Trophoblast cell (in vitro differentiated cells and primary cell): ENCODE data around the gene ATP8A2.

Experiments used
- DNase-seq, 2 donors: peaks; one replicate each; pipeline ENCODE4 v3.0.0-alpha.2; 2016
- H2AFZ ChIP-seq: 2 replicates; pipeline ENCODE4 v1.6.1; 2013; ENCODE audit warnings: low read length, moderate library complexity, mild to moderate bottlenecking; ENCODE audit not compliant: insufficient read depth, poor library complexity
- H2AK5ac ChIP-seq: 2 replicates; pipeline ENCODE4 v1.6.1; 2013; ENCODE audit warnings: mild to moderate bottlenecking, low read length
- H2BK120ac ChIP-seq: 2 replicates; pipeline ENCODE4 v1.6.1; 2013; ENCODE audit warnings: low read length, mild to moderate bottlenecking, moderate library complexity; ENCODE audit not compliant: insufficient read depth, poor library complexity
- H2BK12ac ChIP-seq: 2 replicates; pipeline ENCODE4 v1.6.1; 2013; ENCODE audit warnings: mild to moderate bottlenecking, low read length, moderate library complexity
- H2BK5ac ChIP-seq: 2 replicates; pipeline ENCODE4 v1.6.1; 2013; ENCODE audit warnings: low read length, low read depth, moderate library complexity, mild to moderate bottlenecking; ENCODE audit not compliant: poor library complexity
- H3K14ac ChIP-seq: 2 replicates; pipeline ENCODE4 v1.6.1; 2013; ENCODE audit warnings: mild to moderate bottlenecking, low read length
- H3K18ac ChIP-seq: 2 replicates; pipeline ENCODE4 v1.6.1; 2013; ENCODE audit warnings: mild to moderate bottlenecking, low read length
- H3K23ac ChIP-seq: 2 replicates; pipeline ENCODE4 v1.6.1; 2013; ENCODE audit warnings: low read length
- H3K27ac ChIP-seq: 2 replicates; pipeline ENCODE4 v1.5.1; 2013; ENCODE audit warnings: low read depth, mild to moderate bottlenecking, inconsistent platforms, low read length, moderate library complexity
- H3K27me3 ChIP-seq: 2 replicates; pipeline ENCODE4 v1.6.1; 2013; ENCODE audit warnings: inconsistent platforms, mild to moderate bottlenecking, low read length, moderate library complexity; ENCODE audit not compliant: insufficient read depth
- H3K36me3 ChIP-seq, 2 experiments: 1 replicate in 1 of 2; 2 replicates in 1 of 2; pipeline ENCODE4 v1.6.1; 2013; ENCODE audit warnings: low read length in 2 of 2, mild to moderate bottlenecking in 2 of 2, moderate library complexity in 1 of 2; ENCODE audit not compliant: insufficient read depth in 2 of 2, control insufficient read depth in 1 of 2
- H3K4ac ChIP-seq: 2 replicates; pipeline ENCODE4 v1.6.1; 2013; ENCODE audit warnings: low read depth, mild to moderate bottlenecking, low read length, moderate library complexity
- H3K4me1 ChIP-seq, 2 experiments: 1 replicate in 1 of 2; 2 replicates in 1 of 2; pipeline ENCODE4 v1.6.1; 2013; ENCODE audit warnings: low read length in 2 of 2, mild to moderate bottlenecking in 2 of 2, moderate library complexity in 1 of 2; ENCODE audit not compliant: insufficient read depth in 2 of 2, control insufficient read depth in 1 of 2
- H3K4me2 ChIP-seq: 2 replicates; pipeline ENCODE4 v1.6.1; 2013; ENCODE audit warnings: inconsistent platforms, mild to moderate bottlenecking, low read length, moderate library complexity
- H3K4me3 ChIP-seq: 2 replicates; pipeline ENCODE4 v1.5.1; 2013; ENCODE audit warnings: mild to moderate bottlenecking, low read depth, low read length, inconsistent platforms
- H3K79me1 ChIP-seq: one replicate; pipeline ENCODE4 v1.6.1; 2013; ENCODE audit warnings: low read length
- H3K79me2 ChIP-seq: 2 replicates; pipeline ENCODE4 v1.6.1; 2013; ENCODE audit warnings: low read length, mild to moderate bottlenecking; ENCODE audit not compliant: control insufficient read depth, insufficient read depth, poor library complexity
- H3K9ac ChIP-seq: 2 replicates; pipeline ENCODE4 v1.6.1; 2013; ENCODE audit warnings: mild to moderate bottlenecking, low read length
- H3K9me3 ChIP-seq: 2 replicates; pipeline ENCODE4 v1.6.1; 2013; ENCODE audit warnings: low read depth, mild to moderate bottlenecking, control low read depth, inconsistent platforms, low read length; ENCODE audit not compliant: insufficient read depth
- H4K12ac ChIP-seq: 2 replicates; pipeline ENCODE4 v1.6.1; 2013; ENCODE audit warnings: low read depth, mild to moderate bottlenecking, low read length, moderate library complexity
- H4K8ac ChIP-seq: 2 replicates; pipeline ENCODE4 v1.6.1; 2013; ENCODE audit warnings: low read depth, mild to moderate bottlenecking, low read length, moderate library complexity
- H4K91ac ChIP-seq: one replicate; pipeline ENCODE4 v1.6.1; 2013; ENCODE audit warnings: low read depth, mild to moderate bottlenecking, low read length, moderate library complexity
- WGBS: extraction: QIAGEN DNeasy Blood & Tissue Kit; methylation state at CpG from one replicate; pipeline ENCODE4 v1.1.7; 2013; ENCODE audit warnings: missing lambda C conversion rate; ENCODE audit not compliant: insufficient read length, insufficient coverage; ENCODE audit errors: extremely low coverage; 5-methylcytosine and 5-hydroxymethylcytosine counted together

ATP8A2 gene

DNA sequence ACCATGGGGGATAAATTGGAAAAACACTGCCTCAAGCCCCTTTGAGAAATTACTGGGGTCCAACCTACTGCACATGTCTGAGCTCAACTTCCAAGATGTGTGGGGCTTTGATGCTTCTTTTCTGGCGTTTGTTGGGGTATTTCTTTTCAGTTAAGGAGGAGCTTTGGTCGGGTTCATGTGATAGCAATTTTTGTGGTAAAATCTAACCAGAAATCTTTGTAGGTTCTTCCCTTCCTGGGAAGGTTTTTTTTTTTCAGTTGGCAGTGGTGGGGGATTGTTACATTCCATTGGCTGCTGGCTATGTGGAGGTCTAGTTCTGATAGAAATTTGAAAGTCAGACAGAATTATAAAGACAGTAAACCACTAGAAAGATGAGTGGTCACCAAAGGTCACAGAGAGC, 327.8 kb downstream of the ATP8A2 start:
- Histone ChIP-seq H3K36me3 (no peaks in the 10 kb centered on the region), H4K12ac (no peak overlapping the region), H3K18ac (no peak overlapping the region), H4K91ac (no peak overlapping the region), H2BK12ac (no peak overlapping the region), H2AFZ (no peak overlapping the region), H2AK5ac (no peak overlapping the region), H2BK120ac (no peak overlapping the region), H3K4me1 (no peaks in the 10 kb centered on the region), H4K8ac (no peak overlapping the region), H3K4ac (no peak overlapping the region), H3K4me2 (no peak overlapping the region), H3K27ac (no peak overlapping the region), H2BK5ac (no peak overlapping the region), H3K4me3 (no peak overlapping the region), H3K79me1 (no peaks in the 10 kb centered on the region), H3K23ac (no peak overlapping the region), H3K27me3 (no peaks in the 10 kb centered on the region), H3K14ac (no peak overlapping the region), H3K9ac (no peak overlapping the region), H3K9me3 (no peaks in the 10 kb centered on the region), H3K79me2 (no peaks in the 10 kb centered on the region)
- no CpG with 5 or more reads among the region's 2 CpGs for WGBS
- no peak for DNase-seq

- no peak overlapping the region for H2AFZ ChIP-seq
- whole genome bisulfite sequencing: no CpG with 5 or more reads among the region's 4 CpGs
- no peak overlapping the region for H3K23ac ChIP-seq
- no peaks in the 10 kb centered on the region for H3K27me3 ChIP-seq
- H3K14ac ChIP-seq: no peak overlapping the region
- H2BK5ac ChIP-seq: no peak overlapping the region
- no peaks in the 10 kb centered on the region for H3K36me3 ChIP-seq
- H3K79me1 ChIP-seq: no peaks in the 10 kb centered on the region
- no peaks in the 10 kb centered on the region for H3K4me1 ChIP-seq
- H3K79me2 ChIP-seq: no peaks in the 10 kb centered on the region
- no peak overlapping the region for H2BK120ac ChIP-seq
- H3K18ac ChIP-seq: no peak overlapping the region
- H4K8ac ChIP-seq: no peak overlapping the region
- no peak overlapping the region for H3K9ac ChIP-seq
- no peak overlapping the region for H4K91ac ChIP-seq
- no peak overlapping the region for H4K12ac ChIP-seq
- H2BK12ac ChIP-seq: no peak overlapping the region
- no peak for DNase-seq
- no peaks in the 10 kb centered on the region for H3K9me3 ChIP-seq
- no peak overlapping the region for H3K4me3 ChIP-seq
- no peak overlapping the region for H3K4ac ChIP-seq
- no peak overlapping the region for H3K27ac ChIP-seq
- no peak overlapping the region for H2AK5ac ChIP-seq
- no peak overlapping the region for H3K4me2 ChIP-seq
Measured at GRCh38 chr13:25701304-25701703, 329.5 kb downstream of the ATP8A2 start.

- Histone ChIP-seq H3K23ac (no peak overlapping the region), H2AK5ac (no peak overlapping the region), H3K9me3 (no peaks in the 10 kb centered on the region), H3K9ac (no peak overlapping the region), H2BK5ac (no peak overlapping the region), H4K12ac (no peak overlapping the region), H2BK120ac (no peak overlapping the region), H3K27me3 (no peaks in the 10 kb centered on the region), H3K79me1 (no peaks in the 10 kb centered on the region), H3K14ac (no peak overlapping the region), H4K91ac (no peak overlapping the region), H3K4me2 (no peak overlapping the region), H2AFZ (no peak overlapping the region), H3K4me3 (no peak overlapping the region), H4K8ac (no peak overlapping the region), H2BK12ac (no peak overlapping the region), H3K4ac (no peak overlapping the region), H3K4me1 (no peaks in the 10 kb centered on the region), H3K27ac (no peak overlapping the region), H3K18ac (no peak overlapping the region), H3K79me2 (no peaks in the 10 kb centered on the region), H3K36me3 (no peaks in the 10 kb centered on the region)
- no peak for DNase-seq
- whole genome bisulfite sequencing: no CpG with 5 or more reads among the region's 2 CpGs
Measured at GRCh38 chr13:25702386-25702785, 330.6 kb downstream of the ATP8A2 start.

DNA sequence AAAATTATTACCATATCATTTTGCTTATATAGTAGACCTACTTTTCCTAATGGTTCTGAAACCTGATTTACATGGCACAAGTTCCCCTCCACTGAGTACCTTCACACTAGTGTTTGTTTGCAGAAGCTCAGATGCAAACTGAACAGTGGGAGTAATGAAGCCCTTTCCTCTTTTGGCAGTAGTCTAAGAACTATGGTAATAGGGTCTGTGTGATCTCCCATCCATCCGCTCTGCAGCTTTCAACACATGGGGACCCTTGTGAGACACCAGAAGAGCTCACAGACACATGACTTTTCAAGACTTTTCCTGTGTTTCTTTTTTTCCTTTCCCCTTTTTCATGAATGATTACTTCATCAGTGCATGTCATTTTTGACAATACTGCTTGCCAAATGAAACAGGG, 336.0 kb downstream of the ATP8A2 start:
- Histone ChIP-seq H2BK12ac (no peak overlapping the region), H3K18ac (no peak overlapping the region), H3K27me3 (no peaks in the 10 kb centered on the region), H3K4me3 (no peak overlapping the region), H3K4ac (no peak overlapping the region), H3K79me1 (no peaks in the 10 kb centered on the region), H3K9ac (no peak overlapping the region), H3K36me3 (no peaks in the 10 kb centered on the region), H3K9me3 (no peaks in the 10 kb centered on the region), H2AFZ (no peak overlapping the region), H4K12ac (no peak overlapping the region), H2BK5ac (no peak overlapping the region), H3K23ac (no peak overlapping the region), H3K27ac (no peak overlapping the region), H2AK5ac (no peak overlapping the region), H3K4me1 (no peaks in the 10 kb centered on the region), H2BK120ac (no peak overlapping the region), H3K4me2 (no peak overlapping the region), H4K8ac (no peak overlapping the region), H4K91ac (no peak overlapping the region), H3K14ac (no peak overlapping the region), H3K79me2 (no peaks in the 10 kb centered on the region)
- WGBS: no CpG with 5 or more reads among the region's 1 CpG
- no peak for DNase-seq
